22Rv1 (cell line): ENCODE data around the gene PGLYRP1.

Experiments used
- CTCF ChIP-seq: fragments of 450-650 bp; IDR thresholded peaks from 2 replicates; pipeline ENCODE4 v1.5.1; 2017; ENCODE audit warnings: mild to moderate bottlenecking
- ZFX ChIP-seq: fragments of 450-650 bp; IDR thresholded peaks from 2 replicates; pipeline ENCODE4 v1.6.1; 2017; ENCODE audit warnings: antibody characterized with exemption, borderline replicate concordance

DNA sequence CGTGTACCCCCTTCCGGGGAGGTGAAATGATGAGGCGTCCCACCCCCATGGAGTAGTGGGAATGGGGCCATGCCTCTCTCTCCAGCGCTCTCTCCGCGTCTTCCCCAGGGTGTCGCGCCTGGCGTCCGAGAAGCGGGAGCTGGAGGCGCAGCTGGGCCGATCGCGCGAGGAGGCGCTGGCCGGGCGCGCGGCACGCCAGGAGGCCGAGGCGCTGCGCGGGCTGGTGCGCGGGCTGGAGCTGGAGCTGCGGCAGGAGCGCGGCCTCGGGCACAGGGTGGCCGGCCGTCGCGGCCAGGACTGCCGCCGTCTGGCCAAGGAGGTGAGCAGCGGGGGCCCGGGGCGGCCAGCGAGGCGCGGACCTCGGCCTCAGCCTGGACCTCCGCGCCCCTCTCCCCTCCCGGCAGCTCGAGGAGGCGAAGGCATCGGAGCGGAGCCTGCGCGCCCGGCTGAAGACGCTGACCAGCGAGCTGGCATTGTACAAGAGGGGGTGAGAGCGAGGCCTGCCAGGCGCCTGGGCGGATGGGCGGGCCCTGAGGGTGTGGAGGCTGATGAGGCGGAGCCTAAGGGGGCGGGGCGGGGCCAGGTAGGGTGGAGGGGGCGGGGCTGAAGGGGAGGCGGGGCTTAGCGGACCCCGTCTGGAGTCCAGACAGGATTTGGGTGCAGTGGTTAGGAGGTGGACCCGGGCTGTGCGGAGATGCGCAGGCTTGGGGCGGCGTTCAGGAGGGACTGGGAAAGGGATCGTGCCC is 7.7 kb downstream of the PGLYRP1 start:
- TF ChIP-seq CTCF (peak; percentile 28; the same call in 1 of the 2 replicates), ZFX (no peak)
